ENCODE data around the gene TGM1. TPM values are rescaled to one million over a fixed set of nuclear protein-coding genes. Genes with fewer than 3 reads are reported as not detected.

The TGM1 gene
- total RNA-seq, 2 donors from 2014 or later: 11.9 to 36.9 TPM

DNA sequence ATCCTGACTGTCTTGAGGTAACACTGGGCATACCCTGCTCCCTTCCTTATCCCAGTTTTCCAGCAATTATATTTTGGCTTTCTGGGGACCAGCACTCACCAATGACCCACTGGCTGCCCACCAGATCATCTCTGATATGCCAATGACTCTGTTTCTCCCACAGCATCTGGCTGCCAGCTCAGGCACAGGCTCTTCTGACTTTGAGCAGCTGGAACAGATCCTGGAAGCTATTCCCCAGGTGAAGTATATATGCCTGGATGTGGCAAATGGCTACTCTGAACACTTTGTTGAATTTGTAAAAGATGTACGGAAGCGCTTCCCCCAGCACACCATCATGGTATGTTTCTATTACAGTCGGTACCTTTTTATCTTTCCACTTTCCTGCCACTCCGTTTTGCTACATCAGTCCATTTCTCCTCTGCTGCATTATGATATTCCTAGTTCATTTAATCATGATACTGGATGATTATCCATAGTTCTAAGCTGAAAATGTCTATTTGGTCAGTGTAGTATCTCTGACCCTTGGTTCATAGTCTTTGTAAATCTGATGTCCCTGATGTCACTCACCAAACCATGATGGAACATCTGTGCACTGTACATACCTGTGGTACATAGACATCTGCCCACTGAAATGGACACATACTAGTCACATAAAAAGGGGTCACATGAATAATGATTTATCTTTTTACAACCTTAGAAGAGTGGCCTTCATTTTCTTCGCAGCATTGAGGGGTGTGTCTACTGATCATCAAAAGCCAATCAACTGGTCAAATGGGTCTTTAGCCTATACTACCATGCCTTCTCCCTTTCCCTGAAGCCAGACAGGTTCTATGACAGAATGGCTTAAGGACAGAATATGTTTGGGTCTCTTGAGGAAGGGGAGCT, 26.9 kb downstream of the TGM1 start:
- no peak for DNase-seq (ENCODE audit: low spot score)
- TF ChIP-seq, protein P1, sequence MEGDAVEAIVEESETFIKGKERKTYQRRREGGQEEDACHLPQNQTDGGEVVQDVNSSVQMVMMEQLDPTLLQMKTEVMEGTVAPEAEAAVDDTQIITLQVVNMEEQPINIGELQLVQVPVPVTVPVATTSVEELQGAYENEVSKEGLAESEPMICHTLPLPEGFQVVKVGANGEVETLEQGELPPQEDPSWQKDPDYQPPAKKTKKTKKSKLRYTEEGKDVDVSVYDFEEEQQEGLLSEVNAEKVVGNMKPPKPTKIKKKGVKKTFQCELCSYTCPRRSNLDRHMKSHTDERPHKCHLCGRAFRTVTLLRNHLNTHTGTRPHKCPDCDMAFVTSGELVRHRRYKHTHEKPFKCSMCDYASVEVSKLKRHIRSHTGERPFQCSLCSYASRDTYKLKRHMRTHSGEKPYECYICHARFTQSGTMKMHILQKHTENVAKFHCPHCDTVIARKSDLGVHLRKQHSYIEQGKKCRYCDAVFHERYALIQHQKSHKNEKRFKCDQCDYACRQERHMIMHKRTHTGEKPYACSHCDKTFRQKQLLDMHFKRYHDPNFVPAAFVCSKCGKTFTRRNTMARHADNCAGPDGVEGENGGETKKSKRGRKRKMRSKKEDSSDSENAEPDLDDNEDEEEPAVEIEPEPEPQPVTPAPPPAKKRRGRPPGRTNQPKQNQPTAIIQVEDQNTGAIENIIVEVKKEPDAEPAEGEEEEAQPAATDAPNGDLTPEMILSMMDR (IDR thresholded peaks at IDR 0.05): no peak
- peaks cover 56% of the 10 kb centered on the region for H3K36me3 ChIP-seq
- H3K27ac ChIP-seq: no peak overlapping the region
- peaks cover 0 to 46% of the 10 kb centered on the region in 2 donors for H3K4me1 ChIP-seq
- no peak overlapping the region for H3K4me3 ChIP-seq
- H3K9me3 ChIP-seq: no peaks in the 10 kb centered on the region
- H3K27me3 ChIP-seq: no peaks in the 10 kb centered on the region

DNA sequence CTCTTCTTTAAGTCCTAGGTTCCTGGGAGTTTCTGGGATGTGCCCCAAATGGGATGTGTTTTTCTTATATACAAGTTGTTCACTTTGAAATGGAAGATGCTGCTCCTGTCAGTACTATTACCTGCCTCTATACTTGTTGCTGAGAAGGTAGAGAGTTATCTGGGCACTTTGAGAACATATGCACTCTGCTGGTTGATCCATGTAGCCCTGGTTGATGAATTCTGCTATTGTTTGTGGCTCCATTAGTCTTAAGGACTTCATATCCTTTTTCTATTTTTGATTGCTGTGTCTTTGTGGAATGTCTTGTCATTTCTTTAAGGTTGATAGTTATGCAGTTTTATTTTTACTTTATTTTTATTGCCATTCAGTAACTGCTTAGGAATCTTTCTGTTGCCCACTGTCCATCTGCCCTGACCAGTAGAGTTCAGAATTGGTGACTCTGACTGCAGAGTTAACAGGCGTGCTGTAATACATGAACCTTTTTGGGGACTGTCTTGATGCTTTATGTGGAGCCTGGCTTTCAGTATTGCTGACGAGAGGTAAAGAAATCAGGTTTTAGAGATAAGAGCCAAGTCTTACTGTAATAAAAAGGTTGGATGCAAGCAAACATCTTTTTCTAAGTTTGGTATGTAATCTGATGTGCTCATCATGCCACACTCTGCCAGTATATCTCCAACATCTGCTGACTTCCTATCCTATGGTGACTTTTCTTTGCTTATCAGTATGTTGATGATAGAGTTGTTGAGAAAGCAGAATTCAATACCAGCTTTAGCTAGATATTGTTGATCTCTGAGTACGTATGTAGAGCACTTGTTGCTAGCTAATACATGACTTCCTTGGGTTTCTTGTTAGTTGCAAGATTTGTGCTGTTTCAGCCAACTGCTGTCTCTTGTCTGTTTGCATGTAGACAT, 28.6 kb downstream of the TGM1 start:
- no peak for DNase-seq (ENCODE audit: low spot score)
- Histone ChIP-seq H3K4me3 (no peak overlapping the region), H3K9me3 (no peaks in the 10 kb centered on the region), H3K27ac (no peak overlapping the region), H3K27me3 (no peaks in the 10 kb centered on the region), H3K36me3 (peaks cover 39% of the 10 kb centered on the region), H3K4me1 (peaks cover 0 to 34% of the 10 kb centered on the region in 2 donors)
- TF ChIP-seq, protein P1 (IDR thresholded peaks at IDR 0.05): no peak

- H3K9me3 ChIP-seq: no peaks in the 10 kb centered on the region
- peak overlapping the region; percentile 86 to 92 for H3K27ac ChIP-seq
- peaks cover 31% of the 10 kb centered on the region for H3K36me3 ChIP-seq
- no peak for DNase-seq (ENCODE audit: low spot score)
- peak overlapping the region; percentile 86 to 95 for H3K4me3 ChIP-seq
- no peaks in the 10 kb centered on the region for H3K27me3 ChIP-seq
- TF ChIP-seq, protein P1 (IDR thresholded peaks at IDR 0.05): no peak
- H3K4me1 ChIP-seq: peaks cover 0 to 28% of the 10 kb centered on the region in 2 donors
Observed at GRCh38 chr14:24233538-24233866, 29.5 kb downstream of the TGM1 start.

- Histone ChIP-seq H3K4me1 (peaks cover 0 to 28% of the 10 kb centered on the region in 2 donors), H3K4me3 (peak within 1 kb of the TSS; percentile 86 to 95), H3K36me3 (peaks cover 29% of the 10 kb centered on the region), H3K27me3 (no peaks in the 10 kb centered on the region), H3K9me3 (no peaks in the 10 kb centered on the region), H3K27ac (peak within 1 kb of the TSS; percentile 86 to 92)
- TF ChIP-seq, protein P1 (IDR thresholded peaks at IDR 0.05): no peak
- no peak for DNase-seq (ENCODE audit: low spot score)
Observed at GRCh38 chr14:24232645-24233537, 30.1 kb downstream of the TGM1 start, which contains the start of gene GMPR2. TSS of gene GMPR2 (plus strand) at chr14:24232929. CDS start at chr14:24233254, 325 bp downstream.

- Histone ChIP-seq H3K27me3 (no peaks in the 10 kb centered on the region), H3K27ac (peak within 1 kb of the TSS; percentile 86 to 92), H3K9me3 (no peaks in the 10 kb centered on the region), H3K36me3 (peaks cover 27% of the 10 kb centered on the region), H3K4me3 (peak within 1 kb of the TSS; percentile 86 to 95), H3K4me1 (peaks cover 0 to 28% of the 10 kb centered on the region in 2 donors)
- peak; percentile 97 for DNase-seq (ENCODE audit: low spot score)
- TF ChIP-seq, protein P1 (IDR thresholded peaks at IDR 0.05): no peak
Observed at GRCh38 chr14:24232121-24232644, 30.8 kb downstream of the TGM1 start, which contains the start of gene NEDD8. TSS of gene NEDD8 (minus strand) at chr14:24232367. CDS start at chr14:24232267, 100 bp downstream.

All from right atrium auricular region (tissue), 2 donors.